Lung (tissue), 12 donors: Measurements from ENCODE around the gene DIP2C. TPM values are rescaled to one million over a fixed set of nuclear protein-coding genes. Genes with fewer than 3 reads are reported as not detected.

Source experiments
- ATAC-seq: fragments of 200-7000 bp; cut with Tn5 transposase; one replicate; pipeline ENCODE4 v1.9.1; 2020; ENCODE audit warnings: moderate number of reproducible peaks; ENCODE audit not compliant: insufficient read depth, low FRiP score
- DNase-seq, 3 donors: peaks; one replicate each; pipeline ENCODE4 v3.0.0-alpha.2; 2013 to 2017
- H3K27ac ChIP-seq, 2 donors: one replicate each; pipeline ENCODE4 v1.5.1; 2013; ENCODE audit warnings: mild to moderate bottlenecking in 2 of 2, moderate library complexity in 2 of 2, control low read depth in 1 of 2, inconsistent platforms in 1 of 2, low read depth in 1 of 2, low read length in 1 of 2
- H3K27me3 ChIP-seq, 3 donors: one replicate each; pipeline ENCODE4 v1.5.1; 2013; ENCODE audit warnings: low read length in 2 of 3; ENCODE audit not compliant: control insufficient read depth in 3 of 3, insufficient read depth in 3 of 3
- H3K36me3 ChIP-seq, 4 donors: one replicate each; pipeline ENCODE4 v1.5.1; 2013; ENCODE audit warnings: low read length in 4 of 4, mild to moderate bottlenecking in 1 of 4, moderate library complexity in 1 of 4; ENCODE audit not compliant: control insufficient read depth in 4 of 4, insufficient read depth in 4 of 4
- H3K4me1 ChIP-seq, 5 donors: one replicate each; pipeline ENCODE4 v1.5.1; 2013; ENCODE audit warnings: low read length in 5 of 5, mild to moderate bottlenecking in 2 of 5, moderate library complexity in 1 of 5; ENCODE audit not compliant: control insufficient read depth in 5 of 5, insufficient read depth in 5 of 5
- H3K4me3 ChIP-seq: one replicate; pipeline ENCODE4 v1.5.1; 2013; ENCODE audit warnings: mild to moderate bottlenecking, control low read depth, moderate library complexity
- H3K9ac ChIP-seq, 2 donors: one replicate each; pipeline ENCODE4 v1.5.1; 2013; ENCODE audit warnings: low read length in 2 of 2, control low read depth in 1 of 2; ENCODE audit not compliant: insufficient read depth in 1 of 2
- H3K9me3 ChIP-seq, 4 donors: one replicate each; pipeline ENCODE4 v1.5.1; 2013; ENCODE audit warnings: low read length in 3 of 4, mild to moderate bottlenecking in 1 of 4, moderate library complexity in 1 of 4; ENCODE audit not compliant: control insufficient read depth in 4 of 4, insufficient read depth in 3 of 4
- CTCF ChIP-seq: IDR thresholded peaks from 2 replicates; pipeline ENCODE4 v1.5.1; 2012; ENCODE audit warnings: mild to moderate bottlenecking; ENCODE audit errors: control extremely low read depth, extremely low read depth
- WGBS, 2 donors: extraction: QIAGEN DNeasy Blood & Tissue Kit; methylation state at CpG; one replicate each; pipeline ENCODE4 v1.1.7; 2013; 5-methylcytosine and 5-hydroxymethylcytosine counted together
- polyA plus RNA-seq, 2 donors: library from polyadenylated mRNA; stranded (reverse); fragments of 200-250 nt; gene quantifications; one replicate each; pipeline ENCODE4 v1.2.1, GENCODE V29; 2013
- total RNA-seq, 2 donors: library from RNA; depleted of rRNA in 1 of 2; stranded (reverse); fragments of >200 nt in 1 of 2; gene quantifications; one replicate each; pipeline ENCODE4 v1.2.1, GENCODE V29; 2014 to 2021
- donor health status: control.
- donor health status: control.
- donor health status: Bipolar disorder and iron deficiency.
- donor health status: healthy.
- donor health status: DM: yes; HTN: yes; CAD: no.

DIP2C gene
- total and polyA plus RNA-seq, 4 donors: 3.6 to 20.0 (median 9.5) TPM

- Histone ChIP-seq H3K4me3 (no peak overlapping the region), H3K27me3 (no peaks in the 10 kb centered on the region), H3K36me3 (peaks cover 0 to 9% (median 5%) of the 10 kb centered on the region in 4 donors), H3K27ac (no peak overlapping the region), H3K9ac (no peak overlapping the region), H3K4me1 (peaks cover 0 to 16% (median 2%) of the 10 kb centered on the region in 5 donors), H3K9me3 (no peaks in the 10 kb centered on the region)
- no peak for ATAC-seq
- TF ChIP-seq CTCF: no peak
- WGBS, 2 donors: 95 to 97% methylated on average over 10 of the region's 10 CpGs
- no peak for DNase-seq
These were observed 206.6 kb downstream of the DIP2C start for GRCh38 chr10:482848-483247.

- H3K4me3 ChIP-seq: no peak overlapping the region
- no peak overlapping the region for H3K27ac ChIP-seq
- WGBS, 2 donors: 93 to 95% methylated on average over 16 of the region's 16 CpGs
- H3K9ac ChIP-seq: no peak overlapping the region
- H3K4me1 ChIP-seq: peaks cover 0 to 16% (median 2%) of the 10 kb centered on the region in 5 donors
- ATAC-seq (no peak), DNase-seq (no peak)
- H3K9me3 ChIP-seq: no peaks in the 10 kb centered on the region
- H3K36me3 ChIP-seq: peaks cover 0 to 9% (median 5%) of the 10 kb centered on the region in 4 donors
- no peaks in the 10 kb centered on the region for H3K27me3 ChIP-seq
- no peak for TF ChIP-seq CTCF
These were observed 207.4 kb downstream of the DIP2C start for GRCh38 chr10:482051-482501.

- H3K27ac ChIP-seq: no peak overlapping the region
- H3K9me3 ChIP-seq: no peaks in the 10 kb centered on the region
- WGBS, 2 donors: 94 to 95% methylated on average over 15 of the region's 15 CpGs
- DNase-seq (no peak), ATAC-seq (no peak)
- no peaks in the 10 kb centered on the region for H3K27me3 ChIP-seq
- no peak for TF ChIP-seq CTCF
- H3K4me3 ChIP-seq: no peak overlapping the region
- H3K9ac ChIP-seq: no peak overlapping the region
- H3K36me3 ChIP-seq: peaks cover 0 to 9% (median 5%) of the 10 kb centered on the region in 4 donors
- H3K4me1 ChIP-seq: peaks cover 0 to 16% (median 2%) of the 10 kb centered on the region in 5 donors
These were observed 207.8 kb downstream of the DIP2C start for GRCh38 chr10:481628-482027.
